Activated naive CD4-positive, alpha-beta T cell treated with anti-CD3 and anti-CD28 coated beads, Interleukin-2, amount 50 U/mL, for 72 hours (primary cell): ENCODE data around the gene PROP1. TPM values are rescaled to one million over a fixed set of nuclear protein-coding genes. Genes with fewer than 3 reads are reported as not detected.
"Not testable (repeated sequence)": the region's sequence is repeated elsewhere in the genome, so short reads cannot be mapped to it uniquely, and the experiment has no call there.

Experiments
- ATAC-seq, 2 donors: fragments of 150-1000 bp; cut with Tn5 transposase; 2 replicates each; pipeline ENCODE4 v1.10.0; 2021; ENCODE audit warnings: mild to moderate bottlenecking in 2 of 2, moderate library complexity in 2 of 2
- DNase-seq, 2 donors: peaks; one replicate each; pipeline ENCODE4 v3.0.0; 2021 to 2022; ENCODE audit warnings: low spot score in 2 of 2
- H3K27ac Mint-ChIP-seq, 2 donors: one replicate each; pipeline ENCODE4 v1.8.0; 2022; ENCODE audit warnings: mild to moderate bottlenecking in 2 of 2, mixed read lengths in 2 of 2
- H3K36me3 Mint-ChIP-seq, 2 donors: one replicate each; pipeline ENCODE4 v1.8.0; 2022; ENCODE audit warnings: mixed read lengths in 2 of 2
- H3K9me3 Mint-ChIP-seq, 2 donors: one replicate each; pipeline ENCODE4 v1.8.0; 2022; ENCODE audit warnings: mixed read lengths in 2 of 2
- total RNA-seq, 2 donors: library from RNA; stranded (reverse); gene quantifications; one replicate each; pipeline ENCODE4 v1.2.3, GENCODE V29; 2022

PROP1 gene
- total RNA-seq: not detected

GRCh38 chr5:177995691-177996595 lies at the start of gene PROP1:
Gene PROP1, minus strand, starts transcription at chr5:177996242. Its CDS starts 309 bp downstream, at chr5:177995933.
- DNase-seq (no peak), ATAC-seq (no peak)
- Mint-ChIP-seq H3K27ac (peak within 1 kb of the TSS in 1 of 2 donors; percentile 22), H3K36me3 (no peaks in the 10 kb centered on the region), H3K9me3 (no peaks in the 10 kb centered on the region)

- not testable (repeated sequence) for H3K36me3 Mint-ChIP-seq, H3K9me3 Mint-ChIP-seq, H3K27ac Mint-ChIP-seq, ATAC-seq, DNase-seq
Observed at GRCh38 chr5:178019379-178020030, 23.5 kb upstream of the PROP1 start.

GRCh38 chr5:178012758-178013157 lies 16.7 kb upstream of the PROP1 start:
- H3K27ac Mint-ChIP-seq, H3K9me3 Mint-ChIP-seq, H3K36me3 Mint-ChIP-seq, ATAC-seq, DNase-seq: not testable (repeated sequence)

- H3K9me3 Mint-ChIP-seq, ATAC-seq, H3K36me3 Mint-ChIP-seq, DNase-seq, H3K27ac Mint-ChIP-seq: not testable (repeated sequence)
Observed at GRCh38 chr5:178011816-178012554, 15.9 kb upstream of the PROP1 start.

- H3K36me3 Mint-ChIP-seq, H3K9me3 Mint-ChIP-seq, H3K27ac Mint-ChIP-seq, ATAC-seq, DNase-seq: not testable (repeated sequence)
Observed at GRCh38 chr5:178007272-178007671, 11.2 kb upstream of the PROP1 start.

- DNase-seq (peak in 1 of 2 donors; percentile 65), ATAC-seq (peak; percentile 97 to 98)
- H3K9me3 Mint-ChIP-seq, H3K36me3 Mint-ChIP-seq: not testable (repeated sequence)
- H3K27ac Mint-ChIP-seq: peak overlapping the region in 1 of 2 donors; percentile 97
Observed at GRCh38 chr5:178006536-178007231, 10.6 kb upstream of the PROP1 start.

GRCh38 chr5:178006181-178006535 lies 10.1 kb upstream of the PROP1 start:
- not testable (repeated sequence) for H3K27ac Mint-ChIP-seq, DNase-seq, H3K36me3 Mint-ChIP-seq, H3K9me3 Mint-ChIP-seq
- peak; percentile 53 to 68 for ATAC-seq

- Mint-ChIP-seq H3K36me3 (no peaks in the 10 kb centered on the region), H3K27ac (no peak overlapping the region), H3K9me3 (no peaks in the 10 kb centered on the region)
- DNase-seq (no peak), ATAC-seq (no peak)
Observed at GRCh38 chr5:177997846-177998245, 1.8 kb upstream of the PROP1 start.

- ATAC-seq (no peak), DNase-seq (no peak)
- H3K27ac Mint-ChIP-seq: no peak overlapping the region
- H3K9me3 Mint-ChIP-seq: no peaks in the 10 kb centered on the region
- no peaks in the 10 kb centered on the region for H3K36me3 Mint-ChIP-seq
Observed at GRCh38 chr5:177997319-177997670, 1.3 kb upstream of the PROP1 start.

GRCh38 chr5:177996660-177997318 lies 747 bp upstream of the PROP1 start:
- DNase-seq: no peak
- Mint-ChIP-seq H3K27ac (no peak overlapping the region), H3K36me3 (no peaks in the 10 kb centered on the region), H3K9me3 (no peaks in the 10 kb centered on the region)
- no peak for ATAC-seq

GRCh38 chr5:177994561-177995190 lies 1.4 kb downstream of the PROP1 start:
- DNase-seq: no peak
- peak overlapping the region in 1 of 2 donors; percentile 22 for H3K27ac Mint-ChIP-seq
- ATAC-seq: no peak
- H3K9me3 Mint-ChIP-seq: no peaks in the 10 kb centered on the region
- H3K36me3 Mint-ChIP-seq: no peaks in the 10 kb centered on the region

GRCh38 chr5:177994063-177994462 lies 2.0 kb downstream of the PROP1 start:
- Mint-ChIP-seq H3K9me3 (no peaks in the 10 kb centered on the region), H3K27ac (no peak overlapping the region), H3K36me3 (no peaks in the 10 kb centered on the region)
- DNase-seq (no peak), ATAC-seq (no peak)

- Mint-ChIP-seq H3K36me3 (no peaks in the 10 kb centered on the region), H3K27ac (no peak overlapping the region), H3K9me3 (no peaks in the 10 kb centered on the region)
- ATAC-seq (no peak), DNase-seq (no peak)
Observed at GRCh38 chr5:177992466-177992865, 3.6 kb downstream of the PROP1 start.

- DNase-seq: no peak
- ATAC-seq: peak in 1 of 2 donors; percentile 67
- Mint-ChIP-seq H3K36me3 (no peaks in the 10 kb centered on the region), H3K9me3 (no peaks in the 10 kb centered on the region), H3K27ac (no peak overlapping the region)
Observed at GRCh38 chr5:177988989-177989625, 6.9 kb downstream of the PROP1 start.

- ATAC-seq (no peak), DNase-seq (no peak)
Observed at GRCh38 chr5:177987326-177987725, 8.7 kb downstream of the PROP1 start.

More at GRCh38 chr5:177987326-177987725, 8.7 kb downstream of the PROP1 start:
- H3K36me3 Mint-ChIP-seq: no peaks in the 10 kb centered on the region
- no peak overlapping the region for H3K27ac Mint-ChIP-seq
- no peaks in the 10 kb centered on the region for H3K9me3 Mint-ChIP-seq
